Vagina (tissue), 2 donors: ENCODE data around the gene RFXAP. TPM values are rescaled to one million over a fixed set of nuclear protein-coding genes. Genes with fewer than 3 reads are reported as not detected.
"Not testable (repeated sequence)": the region's sequence is repeated elsewhere in the genome, so short reads cannot be mapped to it uniquely, and the experiment has no call there.

Experiments used
- DNase-seq, 2 donors: peaks; one replicate each; pipeline ENCODE4 v3.0.0-alpha.2; 2017; ENCODE audit errors: extremely low spot score in 2 of 2
- H3K27ac ChIP-seq: fragments of 200-600 bp; sonication (generic); one replicate; pipeline ENCODE4 v1.5.1; 2019
- H3K27me3 ChIP-seq: fragments of 200-600 bp; sonication (generic); one replicate; pipeline ENCODE4 v1.5.1; 2019
- H3K36me3 ChIP-seq, 2 donors: fragments of 200-600 bp; sonication (generic); one replicate each; pipeline ENCODE4 v1.5.1; 2017 to 2019
- H3K4me1 ChIP-seq: fragments of 200-600 bp; sonication (generic); one replicate; pipeline ENCODE4 v1.5.1; 2019
- H3K4me3 ChIP-seq, 2 donors: fragments of 200-600 bp; sonication (generic); 1 replicate in 1 of 2; 2 replicates in 1 of 2; pipeline ENCODE4 v1.5.1; 2016 to 2019
- H3K9me3 ChIP-seq: fragments of 200-600 bp; sonication (generic); one replicate; pipeline ENCODE4 v1.5.1; 2019
- POLR2A ChIP-seq, 2 donors: fragments of 450-650 bp; IDR thresholded peaks; one replicate each; pipeline ENCODE4 v1.6.1; 2017; ENCODE audit warnings: antibody characterized with exemption in 2 of 2, mild to moderate bottlenecking in 2 of 2, moderate library complexity in 2 of 2
- POLR2AphosphoS5 ChIP-seq, 2 donors: sonication (generic); formaldehyde crosslinking; IDR thresholded peaks; one replicate each; pipeline ENCODE4 v1.9.0; 2017; ENCODE audit warnings: antibody characterized with exemption in 2 of 2, mild to moderate bottlenecking in 2 of 2, low read depth in 1 of 2; ENCODE audit not compliant: insufficient read depth in 1 of 2
- intact Hi-C: fragments of 100-400 bp; cut with DNase I; formaldehyde crosslinking; loops from one replicate; pipeline ENCODE4 v1.15.1; 2023
- total RNA-seq: library from RNA; depleted of rRNA; stranded (reverse); fragments of >200 nt; gene quantifications from one replicate; pipeline ENCODE4 v1.2.3, GENCODE V29; 2016
- TF ChIP-seq, protein P1 (sequence below), 3 experiments: fragments of 450-650 bp in 2 of 3; fragments of 200-600 bp in 1 of 3; sonication (generic) in 1 of 3; IDR thresholded peaks; one replicate each; pipeline ENCODE4 v1.5.1; 2017 to 2019; ENCODE audit warnings: antibody characterized with exemption in 3 of 3, mild to moderate bottlenecking in 2 of 3, moderate library complexity in 2 of 3

Gene RFXAP
- total RNA-seq, 1 donor from 2014 or later: 7.4 TPM

DNA sequence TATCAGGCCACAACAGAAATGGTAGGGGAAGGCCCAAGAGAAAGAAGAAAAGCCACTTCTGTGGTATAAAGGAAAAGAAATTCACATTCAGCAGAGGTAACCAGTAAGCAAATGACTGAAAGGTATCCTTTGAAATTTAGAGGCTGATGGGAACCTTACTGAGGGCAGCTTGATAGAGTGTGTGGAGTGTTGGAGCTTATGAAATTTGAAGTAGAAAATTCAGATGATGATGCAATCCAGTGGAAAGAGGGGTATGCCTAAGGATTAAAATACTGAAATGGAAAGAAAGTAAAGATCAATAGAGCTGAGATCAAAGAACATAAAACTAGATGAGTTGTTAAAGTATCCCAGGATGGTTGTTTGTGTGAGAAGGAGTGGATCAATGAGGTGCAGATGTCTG lies 42.8 kb upstream of the RFXAP start:
- Histone ChIP-seq H3K27me3 (no peaks in the 10 kb centered on the region), H3K4me3 (no peak overlapping the region), H3K36me3 (no peaks in the 10 kb centered on the region), H3K27ac (no peak overlapping the region), H3K9me3 (no peaks in the 10 kb centered on the region), H3K4me1 (peaks cover 5% of the 10 kb centered on the region)
- intact Hi-C loops: no loop called here
- no peak for DNase-seq
- TF ChIP-seq POLR2A (IDR thresholded peaks at IDR 0.05): no peak
- TF ChIP-seq, protein P1, sequence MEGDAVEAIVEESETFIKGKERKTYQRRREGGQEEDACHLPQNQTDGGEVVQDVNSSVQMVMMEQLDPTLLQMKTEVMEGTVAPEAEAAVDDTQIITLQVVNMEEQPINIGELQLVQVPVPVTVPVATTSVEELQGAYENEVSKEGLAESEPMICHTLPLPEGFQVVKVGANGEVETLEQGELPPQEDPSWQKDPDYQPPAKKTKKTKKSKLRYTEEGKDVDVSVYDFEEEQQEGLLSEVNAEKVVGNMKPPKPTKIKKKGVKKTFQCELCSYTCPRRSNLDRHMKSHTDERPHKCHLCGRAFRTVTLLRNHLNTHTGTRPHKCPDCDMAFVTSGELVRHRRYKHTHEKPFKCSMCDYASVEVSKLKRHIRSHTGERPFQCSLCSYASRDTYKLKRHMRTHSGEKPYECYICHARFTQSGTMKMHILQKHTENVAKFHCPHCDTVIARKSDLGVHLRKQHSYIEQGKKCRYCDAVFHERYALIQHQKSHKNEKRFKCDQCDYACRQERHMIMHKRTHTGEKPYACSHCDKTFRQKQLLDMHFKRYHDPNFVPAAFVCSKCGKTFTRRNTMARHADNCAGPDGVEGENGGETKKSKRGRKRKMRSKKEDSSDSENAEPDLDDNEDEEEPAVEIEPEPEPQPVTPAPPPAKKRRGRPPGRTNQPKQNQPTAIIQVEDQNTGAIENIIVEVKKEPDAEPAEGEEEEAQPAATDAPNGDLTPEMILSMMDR (IDR thresholded peaks at IDR 0.05): no peak
- no peak for TF ChIP-seq POLR2AphosphoS5 (IDR thresholded peaks at IDR 0.05; ENCODE audit: insufficient read depth in 1 of 2, low read depth in 1 of 2)

DNA sequence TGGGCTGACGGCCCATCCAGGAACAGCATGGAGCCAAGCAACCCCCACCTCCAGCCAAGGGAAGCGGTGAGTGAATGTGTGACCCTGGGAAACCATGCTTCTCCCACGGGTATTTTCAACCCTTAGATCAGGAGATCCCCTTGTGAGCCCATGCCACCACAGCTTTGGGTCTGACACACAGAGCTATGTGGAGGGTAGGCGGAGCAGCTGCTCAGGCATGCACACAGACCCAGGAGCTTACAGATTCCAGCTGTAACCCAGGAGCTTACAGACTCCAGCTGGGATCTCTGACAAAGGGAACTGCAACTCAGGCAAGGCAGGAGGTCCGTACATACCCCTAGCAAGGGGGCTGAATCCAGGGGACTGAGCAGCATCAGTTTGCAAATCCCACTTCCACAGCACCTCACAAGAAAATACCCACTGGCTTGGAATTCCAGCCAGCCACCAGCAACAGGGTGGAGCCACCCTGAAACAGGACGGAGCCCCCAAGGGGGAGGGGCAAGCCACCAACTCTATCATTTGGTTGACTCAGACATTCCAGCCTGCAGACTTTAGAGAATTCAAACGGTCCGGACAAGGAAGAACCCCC lies 40.8 kb upstream of the RFXAP start:
- Histone ChIP-seq H3K9me3 (no peaks in the 10 kb centered on the region), H3K36me3 (no peaks in the 10 kb centered on the region), H3K4me3 (no peak overlapping the region), H3K27me3 (no peaks in the 10 kb centered on the region), H3K27ac (no peak overlapping the region), H3K4me1 (peaks cover 5% of the 10 kb centered on the region)
- intact Hi-C loops: no loop called here
- TF ChIP-seq, protein P1 (IDR thresholded peaks at IDR 0.05): no peak
- no peak for TF ChIP-seq POLR2A (IDR thresholded peaks at IDR 0.05)
- no peak for DNase-seq

DNA sequence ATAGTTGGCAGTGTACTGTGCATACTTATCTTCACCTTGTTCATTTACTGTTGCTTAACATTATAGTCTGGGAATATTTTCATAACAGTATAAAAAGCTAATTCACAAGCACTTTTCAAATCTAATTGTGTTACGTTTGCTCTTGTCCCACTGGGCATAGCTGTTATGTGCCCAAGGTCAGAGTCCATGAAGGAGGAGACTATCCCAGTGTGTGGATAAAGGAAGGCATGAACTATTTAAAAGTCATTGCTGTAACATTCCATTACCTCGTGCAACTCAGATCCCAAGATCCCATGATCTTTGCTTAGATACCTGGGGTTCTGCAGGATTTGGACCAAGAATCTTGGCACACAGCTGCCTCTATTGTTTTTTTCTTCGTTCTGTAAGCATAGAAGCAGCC lies 35.1 kb upstream of the RFXAP start:
- TF ChIP-seq POLR2AphosphoS5 (IDR thresholded peaks at IDR 0.05; ENCODE audit: insufficient read depth in 1 of 2, low read depth in 1 of 2) (no peak), POLR2A (IDR thresholded peaks at IDR 0.05) (no peak)
- TF ChIP-seq, protein P1 (IDR thresholded peaks at IDR 0.05): no peak
- no peak overlapping the region for H3K4me3 ChIP-seq
- H3K27me3 ChIP-seq: no peaks in the 10 kb centered on the region
- no peaks in the 10 kb centered on the region for H3K36me3 ChIP-seq
- H3K4me1 ChIP-seq: no peaks in the 10 kb centered on the region
- intact Hi-C loops: no loop called here
- H3K27ac ChIP-seq: no peak overlapping the region
- H3K9me3 ChIP-seq: no peaks in the 10 kb centered on the region
- DNase-seq: no peak

DNA sequence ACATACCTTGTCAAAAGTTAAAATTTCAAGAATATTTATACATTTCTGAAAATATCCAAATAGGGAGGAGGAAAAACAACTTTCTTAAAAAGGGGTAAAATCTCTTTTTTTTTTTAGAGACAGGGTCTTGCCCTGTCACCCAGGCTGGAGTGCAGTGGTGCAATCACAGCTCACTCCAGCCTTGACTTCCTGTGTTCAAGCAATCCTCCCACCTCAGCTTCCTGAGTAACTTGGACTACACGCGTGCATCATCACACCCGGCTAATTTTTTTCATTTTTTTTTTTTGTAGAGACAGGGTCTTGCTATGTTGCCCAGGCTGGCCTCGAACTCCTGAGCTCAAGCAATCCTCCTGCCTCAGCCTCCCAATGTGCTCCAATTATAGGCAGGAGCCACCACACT lies 32.8 kb upstream of the RFXAP start:
- H3K36me3 ChIP-seq, H3K27ac ChIP-seq, intact Hi-C loops, H3K9me3 ChIP-seq, H3K4me3 ChIP-seq, H3K27me3 ChIP-seq, H3K4me1 ChIP-seq, DNase-seq: not testable (repeated sequence)

DNA sequence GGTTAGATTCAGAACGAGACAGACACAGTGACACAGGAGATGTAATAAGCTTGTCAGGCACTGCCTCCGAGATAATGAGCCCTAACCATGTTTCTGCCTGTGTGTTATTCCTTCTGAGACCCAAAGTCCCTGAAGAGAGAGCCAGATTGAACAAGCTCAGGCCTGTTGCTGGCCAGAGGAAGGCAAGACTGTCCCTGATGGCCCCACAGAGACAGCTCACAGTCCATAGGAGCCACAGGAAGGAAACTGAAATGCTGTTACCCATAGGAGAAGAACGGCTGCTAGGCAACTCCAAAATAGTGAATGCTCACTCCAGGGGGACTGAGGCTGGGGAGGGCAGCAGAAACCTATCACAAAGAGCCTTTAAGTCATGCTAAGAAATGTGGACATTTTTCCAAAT lies 31.8 kb upstream of the RFXAP start:
- Histone ChIP-seq H3K4me3 (no peak overlapping the region), H3K27me3 (no peaks in the 10 kb centered on the region), H3K27ac (no peak overlapping the region), H3K4me1 (no peaks in the 10 kb centered on the region), H3K36me3 (no peaks in the 10 kb centered on the region), H3K9me3 (no peaks in the 10 kb centered on the region)
- no peak for DNase-seq
- intact Hi-C loops: no loop called here
- TF ChIP-seq, protein P1 (IDR thresholded peaks at IDR 0.05): no peak
- TF ChIP-seq POLR2AphosphoS5 (IDR thresholded peaks at IDR 0.05; ENCODE audit: insufficient read depth in 1 of 2, low read depth in 1 of 2): no peak
- TF ChIP-seq POLR2A (IDR thresholded peaks at IDR 0.05): no peak

DNA sequence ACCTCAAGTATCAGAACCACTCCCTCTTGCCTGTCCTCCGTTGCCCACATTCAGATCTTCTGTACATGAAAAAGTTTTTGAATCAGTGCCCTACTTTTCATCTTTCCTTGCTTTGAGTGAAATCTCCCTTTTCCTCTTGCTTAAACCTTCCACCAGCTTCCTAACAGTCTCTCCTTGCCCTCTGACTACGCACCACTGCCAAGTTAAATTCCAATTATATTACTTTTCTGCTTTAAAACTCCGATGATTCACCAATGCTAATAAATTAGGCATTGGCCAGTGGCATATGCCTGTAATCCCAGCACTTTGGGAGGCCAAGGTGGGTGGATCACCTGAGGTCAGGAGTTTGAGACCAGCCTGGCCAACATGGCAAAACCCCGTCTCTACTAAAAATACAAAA lies 30.7 kb upstream of the RFXAP start:
- H3K27me3 ChIP-seq: no peaks in the 10 kb centered on the region
- no peak for DNase-seq
- no peak overlapping the region for H3K27ac ChIP-seq
- no peaks in the 10 kb centered on the region for H3K36me3 ChIP-seq
- H3K4me3 ChIP-seq: no peak overlapping the region
- H3K4me1 ChIP-seq: no peaks in the 10 kb centered on the region
- intact Hi-C loops: no loop called here
- H3K9me3 ChIP-seq: no peaks in the 10 kb centered on the region
- TF ChIP-seq, protein P1 (IDR thresholded peaks at IDR 0.05): no peak
- TF ChIP-seq POLR2AphosphoS5 (IDR thresholded peaks at IDR 0.05; ENCODE audit: insufficient read depth in 1 of 2, low read depth in 1 of 2): no peak
- no peak for TF ChIP-seq POLR2A (IDR thresholded peaks at IDR 0.05)
